Parathyroid adenoma (tissue), 2 donors: ENCODE data around the gene GRAMD2B.
A peak's percentile ranks its signal among the peaks of the same experiment; 100 is the strongest.

Experiments
- H2AFZ ChIP-seq: fragments of 300-600 bp; sonication (generic); one replicate; pipeline ENCODE4 v1.7.0; 2017; ENCODE audit warnings: antibody characterized with exemption, mild to moderate bottlenecking
- H3K27ac ChIP-seq: fragments of 300-600 bp; sonication (generic); one replicate; pipeline ENCODE4 v1.7.0; 2017
- H3K27me3 ChIP-seq: fragments of 300-600 bp; sonication (generic); one replicate; pipeline ENCODE4 v1.7.0; 2017; ENCODE audit warnings: low read length; ENCODE audit not compliant: control insufficient read depth, insufficient read depth
- H3K36me3 ChIP-seq: fragments of 300-600 bp; sonication (generic); one replicate; pipeline ENCODE4 v1.7.0; 2017; ENCODE audit warnings: low read length; ENCODE audit not compliant: control insufficient read depth, insufficient read depth
- H3K4me1 ChIP-seq: fragments of 300-600 bp; sonication (generic); one replicate; pipeline ENCODE4 v1.7.0; 2017; ENCODE audit warnings: control low read depth
- H3K4me2 ChIP-seq: fragments of 300-600 bp; sonication (generic); one replicate; pipeline ENCODE4 v1.7.0; 2017; ENCODE audit warnings: low read length
- H3K4me3 ChIP-seq: fragments of 300-600 bp; sonication (generic); one replicate; pipeline ENCODE4 v1.7.0; 2017; ENCODE audit warnings: low read depth, low read length
- H3K79me2 ChIP-seq: fragments of 300-600 bp; sonication (generic); one replicate; pipeline ENCODE4 v1.7.0; 2017; ENCODE audit warnings: control low read depth
- H3K9ac ChIP-seq: fragments of 300-600 bp; sonication (generic); one replicate; pipeline ENCODE4 v1.7.0; 2017; ENCODE audit warnings: mild to moderate bottlenecking
- H3K9me3 ChIP-seq: fragments of 300-600 bp; sonication (generic); one replicate; pipeline ENCODE4 v1.7.0; 2017; ENCODE audit warnings: low read length; ENCODE audit not compliant: control insufficient read depth
- TF ChIP-seq, protein P1 (sequence below): fragments of 300-600 bp; sonication (generic); IDR thresholded peaks from one replicate; pipeline ENCODE4 v1.7.0; 2017; ENCODE audit warnings: antibody characterized with exemption, mild to moderate bottlenecking
- donor health status: primary hyperparathyroidism.

GRAMD2B gene

DNA sequence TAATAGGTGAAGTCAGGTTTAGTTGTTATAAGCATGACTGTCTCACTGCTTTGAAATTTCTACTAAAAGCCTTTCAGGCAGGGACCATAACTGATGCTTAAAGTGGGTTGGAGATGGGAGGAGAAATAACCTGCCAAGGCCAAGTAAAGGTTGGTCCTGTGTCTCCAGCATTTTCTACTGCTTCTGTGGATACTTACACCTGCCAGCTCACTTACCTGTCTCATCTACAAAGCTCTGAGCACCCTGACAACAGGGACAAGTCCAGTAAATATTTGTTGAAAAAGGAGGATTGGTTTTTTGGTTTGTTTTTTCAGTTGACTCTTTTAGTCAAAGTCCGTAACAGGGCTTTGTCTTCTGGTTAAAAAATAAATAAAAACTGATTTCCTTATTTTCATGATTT lies 38.6 kb downstream of the GRAMD2B start:
- TF ChIP-seq, protein P1, sequence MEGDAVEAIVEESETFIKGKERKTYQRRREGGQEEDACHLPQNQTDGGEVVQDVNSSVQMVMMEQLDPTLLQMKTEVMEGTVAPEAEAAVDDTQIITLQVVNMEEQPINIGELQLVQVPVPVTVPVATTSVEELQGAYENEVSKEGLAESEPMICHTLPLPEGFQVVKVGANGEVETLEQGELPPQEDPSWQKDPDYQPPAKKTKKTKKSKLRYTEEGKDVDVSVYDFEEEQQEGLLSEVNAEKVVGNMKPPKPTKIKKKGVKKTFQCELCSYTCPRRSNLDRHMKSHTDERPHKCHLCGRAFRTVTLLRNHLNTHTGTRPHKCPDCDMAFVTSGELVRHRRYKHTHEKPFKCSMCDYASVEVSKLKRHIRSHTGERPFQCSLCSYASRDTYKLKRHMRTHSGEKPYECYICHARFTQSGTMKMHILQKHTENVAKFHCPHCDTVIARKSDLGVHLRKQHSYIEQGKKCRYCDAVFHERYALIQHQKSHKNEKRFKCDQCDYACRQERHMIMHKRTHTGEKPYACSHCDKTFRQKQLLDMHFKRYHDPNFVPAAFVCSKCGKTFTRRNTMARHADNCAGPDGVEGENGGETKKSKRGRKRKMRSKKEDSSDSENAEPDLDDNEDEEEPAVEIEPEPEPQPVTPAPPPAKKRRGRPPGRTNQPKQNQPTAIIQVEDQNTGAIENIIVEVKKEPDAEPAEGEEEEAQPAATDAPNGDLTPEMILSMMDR = no peak
- no peaks in the 10 kb centered on the region for H3K36me3 ChIP-seq
- H3K27ac ChIP-seq = no peak overlapping the region
- H2AFZ ChIP-seq = no peak overlapping the region
- no peak overlapping the region for H3K4me2 ChIP-seq
- H3K4me3 ChIP-seq = no peak overlapping the region
- H3K79me2 ChIP-seq = no peaks in the 10 kb centered on the region
- H3K27me3 ChIP-seq = no peaks in the 10 kb centered on the region
- no peak overlapping the region for H3K9ac ChIP-seq
- no peaks in the 10 kb centered on the region for H3K4me1 ChIP-seq
- H3K9me3 ChIP-seq = no peaks in the 10 kb centered on the region

DNA sequence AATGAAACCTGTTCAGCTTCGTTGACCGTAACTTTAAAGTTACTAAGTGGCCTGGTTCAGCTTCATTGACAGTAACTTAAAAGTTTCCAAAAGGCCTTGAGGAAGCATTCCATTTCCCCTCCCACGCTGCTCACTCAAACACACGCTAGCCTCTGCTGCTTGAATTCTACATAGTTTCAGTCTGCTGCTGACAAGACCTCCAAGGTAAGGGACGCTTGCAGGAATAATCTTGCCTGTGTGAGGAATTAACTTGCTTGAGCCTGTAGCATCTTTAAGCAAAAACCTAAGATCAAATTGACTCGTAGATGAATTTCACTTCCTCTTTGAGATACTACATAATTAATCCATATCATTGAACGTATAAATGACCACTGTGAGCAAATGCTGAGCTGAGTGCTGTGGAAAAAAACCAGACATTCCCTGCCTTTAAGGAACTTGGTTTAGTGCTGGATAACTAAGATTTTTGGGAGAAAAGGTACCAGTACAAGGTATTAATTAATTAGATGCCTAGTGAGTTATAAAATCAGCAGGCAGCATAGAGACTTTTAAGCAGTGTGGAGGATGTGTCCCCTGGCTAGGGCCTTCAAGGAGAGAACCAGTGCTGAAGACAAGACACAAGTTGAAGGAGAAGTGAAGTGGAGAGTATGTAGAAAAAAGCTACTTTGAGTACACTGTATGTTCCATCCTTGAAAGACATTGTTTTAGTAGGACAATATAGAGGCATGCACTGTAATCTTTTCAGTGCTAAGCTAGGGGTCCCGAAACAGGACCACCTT lies 39.2 kb downstream of the GRAMD2B start:
- H3K4me1 ChIP-seq = no peaks in the 10 kb centered on the region
- H3K79me2 ChIP-seq = no peaks in the 10 kb centered on the region
- H3K4me2 ChIP-seq = no peak overlapping the region
- H3K9ac ChIP-seq = no peak overlapping the region
- no peak overlapping the region for H3K4me3 ChIP-seq
- H3K9me3 ChIP-seq = no peaks in the 10 kb centered on the region
- no peak overlapping the region for H2AFZ ChIP-seq
- no peaks in the 10 kb centered on the region for H3K27me3 ChIP-seq
- TF ChIP-seq, protein P1 = no peak
- H3K27ac ChIP-seq = no peak overlapping the region
- H3K36me3 ChIP-seq = no peaks in the 10 kb centered on the region

DNA sequence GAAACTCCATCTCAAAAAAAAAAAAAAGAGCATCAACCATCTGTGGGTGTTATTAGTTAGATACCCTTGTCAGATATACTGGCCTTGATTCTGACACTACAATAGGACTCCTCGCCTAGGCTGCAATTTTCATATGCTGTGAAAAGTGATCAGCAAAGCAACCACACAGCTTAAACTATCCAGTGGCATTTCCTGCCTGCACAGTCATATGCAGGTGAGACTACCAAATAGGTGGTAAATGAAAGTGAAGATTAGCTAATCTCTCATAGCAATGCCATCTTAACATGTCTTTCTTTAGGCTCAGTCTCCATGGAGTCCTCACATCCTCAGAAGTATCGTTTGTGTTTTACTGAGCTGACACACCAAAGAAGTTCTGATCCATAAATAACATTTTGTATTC lies 40.8 kb downstream of the GRAMD2B start:
- Histone ChIP-seq H3K36me3 (no peaks in the 10 kb centered on the region), H3K4me3 (no peak overlapping the region), H3K9ac (no peak overlapping the region), H3K27me3 (no peaks in the 10 kb centered on the region), H3K27ac (no peak overlapping the region), H3K4me2 (no peak overlapping the region), H3K4me1 (no peaks in the 10 kb centered on the region), H2AFZ (no peak overlapping the region), H3K79me2 (no peaks in the 10 kb centered on the region), H3K9me3 (no peaks in the 10 kb centered on the region)
- TF ChIP-seq, protein P1 = no peak

DNA sequence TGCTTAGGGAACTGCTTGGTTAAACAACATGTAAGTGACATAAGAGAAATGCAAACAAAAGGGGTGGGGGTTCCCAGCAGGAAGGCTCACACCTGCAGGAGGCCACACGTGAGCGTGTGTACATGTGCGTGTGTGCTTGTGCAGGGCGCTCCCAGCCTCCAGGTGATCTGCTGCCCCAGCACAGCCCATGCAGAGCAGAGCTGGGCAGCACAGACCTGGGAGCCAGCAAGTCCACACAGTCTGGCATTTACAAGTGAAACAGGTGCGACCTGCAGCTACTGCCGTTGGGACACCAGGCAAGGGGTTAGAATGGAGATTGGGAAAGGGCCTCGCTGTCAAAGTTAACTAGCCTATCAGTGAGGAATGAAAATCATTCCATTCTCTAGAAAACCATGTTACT lies 41.8 kb downstream of the GRAMD2B start:
- no peak overlapping the region for H3K4me3 ChIP-seq
- H3K4me1 ChIP-seq = no peaks in the 10 kb centered on the region
- H3K79me2 ChIP-seq = no peaks in the 10 kb centered on the region
- no peaks in the 10 kb centered on the region for H3K27me3 ChIP-seq
- H3K9me3 ChIP-seq = no peaks in the 10 kb centered on the region
- H3K27ac ChIP-seq = no peak overlapping the region
- TF ChIP-seq, protein P1 = no peak
- H3K36me3 ChIP-seq = no peaks in the 10 kb centered on the region
- H3K9ac ChIP-seq = no peak overlapping the region
- no peak overlapping the region for H3K4me2 ChIP-seq
- H2AFZ ChIP-seq = no peak overlapping the region

DNA sequence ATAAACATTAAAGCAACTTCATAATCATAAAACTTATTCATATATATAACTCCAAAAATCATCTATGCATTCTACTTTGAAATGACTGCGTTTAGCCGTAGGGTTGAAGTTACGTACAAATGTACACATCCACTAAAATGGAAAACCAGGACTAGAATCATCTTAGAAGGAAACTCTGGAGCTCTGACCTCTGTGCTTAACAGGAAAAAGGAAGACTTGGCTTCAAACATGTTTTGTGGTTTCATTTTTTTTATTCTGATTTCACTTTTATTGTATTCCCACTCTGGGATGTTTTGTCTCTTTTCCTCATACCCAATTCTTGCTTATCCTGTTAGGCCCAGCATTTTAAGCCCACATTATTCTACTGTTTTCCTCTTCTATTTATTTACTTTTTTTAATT lies 44.9 kb downstream of the GRAMD2B start:
- peak overlapping the region; percentile 39 for H3K27ac ChIP-seq
- no peaks in the 10 kb centered on the region for H3K4me1 ChIP-seq
- H3K9ac ChIP-seq = no peak overlapping the region

More for the DNA sequence above, 44.9 kb downstream of the GRAMD2B start:
- Histone ChIP-seq H3K27me3 (no peaks in the 10 kb centered on the region), H3K36me3 (no peaks in the 10 kb centered on the region), H3K4me2 (no peak overlapping the region), H3K4me3 (no peak overlapping the region), H2AFZ (no peak overlapping the region), H3K79me2 (no peaks in the 10 kb centered on the region), H3K9me3 (no peaks in the 10 kb centered on the region)
- TF ChIP-seq, protein P1 = no peak
